DND-41 (cell line): ENCODE results near the gene TOLLIP.

Experiments
- EZH2 ChIP-seq: IDR thresholded peaks from 3 replicates; pipeline ENCODE4 v1.6.1; 2012; ENCODE audit warnings: borderline replicate concordance, low read depth, mild to moderate bottlenecking, moderate library complexity, low read length, inconsistent platforms; ENCODE audit not compliant: severe bottlenecking
- TF ChIP-seq, protein P1 (sequence below): IDR thresholded peaks from 2 replicates; pipeline ENCODE4 v1.5.1; 2012; ENCODE audit warnings: borderline replicate concordance, low read length, moderate library complexity, mild to moderate bottlenecking; ENCODE audit not compliant: poor library complexity, severe bottlenecking; ENCODE audit errors: extremely low read depth

DNA sequence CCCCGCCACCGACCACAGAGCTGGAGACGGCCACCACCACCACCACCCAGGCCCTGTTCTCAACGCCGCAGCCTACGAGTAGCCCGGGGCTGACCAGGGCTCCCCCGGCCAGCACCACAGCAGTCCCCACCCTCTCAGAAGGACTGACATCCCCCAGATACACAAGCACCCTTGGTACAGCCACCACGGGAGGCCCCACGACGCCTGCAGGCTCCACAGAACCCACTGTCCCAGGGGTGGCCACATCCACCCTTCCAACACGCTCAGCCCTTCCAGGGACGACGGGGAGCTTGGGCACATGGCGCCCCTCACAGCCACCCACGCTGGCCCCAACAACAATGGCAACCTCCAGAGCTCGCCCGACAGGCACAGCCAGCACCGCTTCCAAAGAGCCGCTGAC lies 67.7 kb downstream of the TOLLIP start:
- TF ChIP-seq, protein P1, sequence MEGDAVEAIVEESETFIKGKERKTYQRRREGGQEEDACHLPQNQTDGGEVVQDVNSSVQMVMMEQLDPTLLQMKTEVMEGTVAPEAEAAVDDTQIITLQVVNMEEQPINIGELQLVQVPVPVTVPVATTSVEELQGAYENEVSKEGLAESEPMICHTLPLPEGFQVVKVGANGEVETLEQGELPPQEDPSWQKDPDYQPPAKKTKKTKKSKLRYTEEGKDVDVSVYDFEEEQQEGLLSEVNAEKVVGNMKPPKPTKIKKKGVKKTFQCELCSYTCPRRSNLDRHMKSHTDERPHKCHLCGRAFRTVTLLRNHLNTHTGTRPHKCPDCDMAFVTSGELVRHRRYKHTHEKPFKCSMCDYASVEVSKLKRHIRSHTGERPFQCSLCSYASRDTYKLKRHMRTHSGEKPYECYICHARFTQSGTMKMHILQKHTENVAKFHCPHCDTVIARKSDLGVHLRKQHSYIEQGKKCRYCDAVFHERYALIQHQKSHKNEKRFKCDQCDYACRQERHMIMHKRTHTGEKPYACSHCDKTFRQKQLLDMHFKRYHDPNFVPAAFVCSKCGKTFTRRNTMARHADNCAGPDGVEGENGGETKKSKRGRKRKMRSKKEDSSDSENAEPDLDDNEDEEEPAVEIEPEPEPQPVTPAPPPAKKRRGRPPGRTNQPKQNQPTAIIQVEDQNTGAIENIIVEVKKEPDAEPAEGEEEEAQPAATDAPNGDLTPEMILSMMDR = no peak
- no peak for TF ChIP-seq EZH2
